ENCODE results near the gene PHLDB3.
"Not testable (repeated sequence)": the region's sequence is repeated elsewhere in the genome, so short reads cannot be mapped to it uniquely, and the experiment has no call there.

Gene PHLDB3

DNA sequence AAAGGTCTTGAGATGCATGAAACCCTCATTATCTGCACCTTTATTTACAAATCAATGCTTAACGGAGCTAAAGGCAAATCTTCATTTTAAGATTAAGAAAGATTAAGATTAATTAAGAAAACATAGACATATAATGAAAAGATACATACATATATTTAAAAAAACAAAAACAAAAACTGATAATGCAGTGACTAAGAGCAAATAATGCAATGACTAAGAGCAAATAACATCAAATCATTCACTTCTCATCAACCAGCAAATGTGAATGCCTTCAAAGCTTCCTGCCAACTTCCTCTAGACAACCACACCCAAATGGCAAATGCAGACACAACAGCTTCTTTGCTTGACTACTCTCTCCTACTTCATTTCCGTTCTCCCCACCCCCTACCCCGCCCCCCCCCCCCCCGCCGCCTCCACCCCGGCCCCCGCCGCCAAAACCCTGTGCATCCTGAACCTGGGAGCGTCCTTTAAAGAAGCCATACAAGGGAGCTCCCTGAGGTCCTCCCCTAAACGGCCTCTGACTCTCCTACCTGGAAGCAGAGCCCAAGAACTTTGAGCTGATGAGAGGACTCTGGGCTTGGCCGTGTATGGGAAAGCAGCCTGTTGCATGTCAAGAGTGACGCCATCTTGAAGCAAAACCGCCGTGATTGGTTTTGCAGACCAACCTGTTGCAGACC is 65.4 kb downstream of the PHLDB3 start:
- DNase-seq, result no peak

DNA sequence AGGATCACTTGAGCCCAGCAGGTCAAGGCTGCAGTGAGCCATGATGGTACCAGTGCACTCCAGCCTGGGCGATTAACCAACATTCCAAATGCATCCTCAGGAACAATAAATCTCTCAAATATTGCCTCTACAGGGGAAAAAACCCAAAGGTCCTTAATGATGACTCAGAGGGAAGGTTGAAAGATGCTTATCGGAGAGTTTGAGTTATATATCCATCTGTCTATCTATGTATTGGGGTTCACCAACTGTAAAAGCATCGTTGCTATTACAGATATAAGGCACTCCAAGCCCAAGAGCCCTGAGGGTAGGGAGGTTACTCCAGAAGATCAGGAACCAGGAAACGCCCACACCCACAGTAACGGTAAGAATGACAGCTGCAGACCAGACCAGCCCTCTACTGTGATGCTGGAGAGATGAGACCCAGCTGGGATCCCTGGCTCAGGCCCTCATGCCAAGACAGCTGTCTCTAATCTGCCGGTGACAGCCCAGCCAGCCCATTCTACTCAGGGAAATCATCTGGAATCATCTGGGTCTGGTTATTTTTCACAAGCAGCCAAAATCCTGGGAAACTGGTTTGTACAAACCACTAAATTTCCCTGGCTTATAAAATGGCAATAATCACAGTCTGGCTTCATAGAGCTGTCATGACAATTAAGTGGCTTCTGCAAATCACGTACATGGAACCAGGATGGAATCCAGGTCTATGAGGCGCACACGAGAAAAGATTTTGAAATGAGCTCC is 66.1 kb downstream of the PHLDB3 start:
- DNase-seq, result no peak

DNA sequence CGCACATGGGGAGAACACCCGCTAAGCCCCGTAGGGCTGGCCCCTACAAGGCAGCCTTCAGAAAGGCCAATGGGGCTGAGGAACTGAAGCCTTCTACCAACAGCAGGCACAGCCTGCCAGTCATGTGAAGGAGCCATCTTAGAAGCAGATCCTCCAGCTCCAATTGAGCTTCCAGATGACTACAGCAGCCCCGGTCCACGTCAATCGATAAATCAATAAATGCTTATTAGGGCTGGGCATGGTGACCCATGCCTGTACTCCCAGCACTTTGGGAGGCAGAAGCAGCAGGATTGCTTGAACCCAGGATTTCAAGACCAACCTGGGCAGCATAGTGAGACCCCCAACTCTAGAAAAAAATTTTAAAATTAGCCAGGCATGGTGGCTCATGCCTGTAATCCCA is 66.8 kb downstream of the PHLDB3 start:
- DNase-seq, result no peak

DNA sequence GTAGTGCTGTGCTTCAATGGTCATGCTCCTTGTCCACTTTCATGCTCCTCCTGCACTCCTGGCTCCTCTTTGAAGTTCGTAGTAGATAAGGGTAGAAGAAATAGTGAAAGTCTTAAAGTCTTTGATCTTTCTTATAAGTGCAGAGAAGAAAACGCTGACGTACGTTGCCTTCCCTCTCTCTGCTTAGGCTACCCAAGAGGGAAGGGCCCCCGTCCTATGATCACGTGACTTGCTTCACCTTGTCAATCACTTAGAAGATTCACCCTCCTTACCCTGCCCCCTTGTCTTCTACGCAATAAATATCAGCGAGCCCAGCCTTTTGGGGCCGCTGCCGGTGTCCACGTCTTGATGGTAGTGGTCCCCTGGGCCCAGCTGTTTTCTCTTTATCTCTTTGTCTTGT is 67.3 kb downstream of the PHLDB3 start:
- not testable (repeated sequence) for DNase-seq

DNA sequence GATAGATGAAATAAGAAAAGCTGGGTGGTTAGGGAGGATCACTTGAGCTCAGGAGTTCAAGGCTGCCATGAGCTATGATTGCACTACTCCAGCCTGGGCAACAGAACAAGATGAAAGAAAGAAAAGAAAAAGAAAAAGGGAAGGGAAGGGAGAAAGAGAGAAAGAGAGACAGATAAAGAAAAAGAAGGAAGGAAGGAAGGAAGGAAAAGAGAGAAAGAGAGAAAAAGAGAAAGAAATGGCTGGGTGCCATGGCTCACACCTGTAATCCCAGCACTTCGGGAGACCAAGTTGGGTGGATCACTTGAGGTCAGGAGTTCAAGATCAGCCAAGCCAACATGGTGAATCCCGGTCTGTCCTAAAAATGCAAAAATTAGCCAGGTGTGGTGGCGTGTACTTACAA is 68.8 kb downstream of the PHLDB3 start:
- DNase-seq, result no peak

DNA sequence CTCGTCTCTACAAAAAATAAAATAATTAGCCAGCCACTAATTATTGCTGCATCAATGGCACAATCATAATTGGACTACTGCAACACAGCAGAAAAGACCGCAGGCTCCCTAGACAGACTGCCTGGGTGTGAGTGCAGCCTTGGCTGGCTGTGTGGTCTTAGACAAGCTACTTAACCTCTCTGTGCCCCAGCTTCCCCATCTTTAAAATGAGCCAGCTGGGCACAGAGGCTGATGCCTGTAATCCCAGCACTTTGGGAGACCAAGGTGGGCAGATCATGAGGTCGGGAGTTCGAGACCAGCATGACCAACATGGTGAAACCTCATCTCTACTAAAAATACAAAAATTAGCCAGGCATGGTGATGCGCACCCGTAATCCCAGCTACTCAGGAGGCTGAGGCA is 70.9 kb downstream of the PHLDB3 start:
- DNase-seq, result no peak

DNA sequence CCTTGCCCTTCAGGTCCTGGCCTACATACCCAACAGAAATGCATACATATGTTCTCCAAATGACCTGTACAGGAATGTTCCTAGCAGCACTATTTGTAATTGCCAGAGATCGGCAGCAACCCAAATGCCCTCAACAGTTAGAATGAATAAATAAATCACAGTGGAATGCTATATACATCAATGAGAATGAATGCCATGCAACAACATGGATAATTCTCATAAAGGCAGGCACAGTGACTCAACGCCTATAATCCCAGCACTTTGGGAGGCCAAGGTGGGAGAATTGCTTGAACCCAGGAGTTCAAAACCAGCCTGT is 71.2 kb downstream of the PHLDB3 start:
- DNase-seq, result no peak

DNA sequence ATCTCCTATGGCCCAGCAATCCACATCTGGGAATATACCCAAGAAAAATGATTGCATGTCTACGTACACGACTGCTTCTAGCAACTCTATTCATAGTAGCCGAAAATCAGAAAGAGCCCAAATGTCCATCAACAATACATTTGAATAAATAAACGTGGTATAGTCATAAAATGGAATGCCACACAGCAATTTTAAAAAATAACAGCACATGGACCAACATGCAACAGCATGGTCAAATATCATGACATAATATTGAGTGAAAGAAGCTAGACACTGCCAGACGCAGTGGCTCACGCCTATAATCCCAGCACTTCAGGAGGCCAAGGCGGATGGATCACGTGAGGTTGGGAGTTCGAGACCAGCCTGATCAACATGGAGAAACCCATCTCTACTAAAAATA is 73.6 kb downstream of the PHLDB3 start:
- DNase-seq, result no peak

DNA sequence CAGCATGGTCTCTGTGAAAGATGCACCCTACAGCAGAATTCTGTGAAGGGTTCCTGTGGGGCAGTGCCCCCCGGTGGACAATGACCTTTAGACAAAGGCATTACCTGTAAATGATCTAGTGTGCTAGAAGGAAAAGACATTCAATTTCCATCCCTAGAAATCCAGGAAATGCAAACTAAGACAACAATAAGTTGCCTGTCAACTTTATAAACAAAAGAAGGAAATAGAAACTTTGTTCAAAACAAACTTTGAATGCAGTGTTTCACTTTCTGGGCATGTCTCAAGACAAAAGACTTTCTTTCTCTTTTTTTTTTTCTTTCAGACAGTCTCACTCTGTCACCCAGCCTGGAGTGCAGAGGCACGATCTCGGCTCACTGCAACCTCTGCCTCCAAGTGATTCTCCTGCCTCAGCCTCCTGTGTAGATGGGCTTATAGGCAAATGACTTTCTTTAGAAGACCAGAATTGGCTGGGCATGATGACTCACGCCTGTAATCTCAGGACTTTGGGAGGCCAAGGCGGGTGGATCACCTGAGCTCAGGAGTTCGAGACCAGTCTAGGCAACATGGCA is 74.3 kb downstream of the PHLDB3 start:
- no peak for DNase-seq

DNA sequence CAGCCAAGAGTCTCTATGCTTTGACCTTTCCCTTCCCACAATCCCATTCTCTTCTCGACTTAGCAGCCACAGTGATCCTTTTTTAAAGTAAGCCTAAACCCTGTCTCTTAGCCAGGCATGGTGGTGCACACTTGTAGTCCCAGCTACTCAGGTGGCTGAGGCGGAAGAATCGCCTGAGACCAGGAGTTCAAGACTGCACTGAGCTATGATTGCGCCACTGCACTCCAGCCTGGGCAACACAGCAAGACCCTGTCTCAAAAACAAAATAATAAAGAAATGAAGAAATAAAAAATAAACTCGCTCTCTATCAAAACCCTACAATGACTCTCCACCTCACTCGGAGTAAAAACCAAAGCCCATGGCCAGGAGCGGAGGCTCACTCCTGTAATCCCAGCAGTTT is 75.2 kb downstream of the PHLDB3 start:
- no peak for DNase-seq

DNA sequence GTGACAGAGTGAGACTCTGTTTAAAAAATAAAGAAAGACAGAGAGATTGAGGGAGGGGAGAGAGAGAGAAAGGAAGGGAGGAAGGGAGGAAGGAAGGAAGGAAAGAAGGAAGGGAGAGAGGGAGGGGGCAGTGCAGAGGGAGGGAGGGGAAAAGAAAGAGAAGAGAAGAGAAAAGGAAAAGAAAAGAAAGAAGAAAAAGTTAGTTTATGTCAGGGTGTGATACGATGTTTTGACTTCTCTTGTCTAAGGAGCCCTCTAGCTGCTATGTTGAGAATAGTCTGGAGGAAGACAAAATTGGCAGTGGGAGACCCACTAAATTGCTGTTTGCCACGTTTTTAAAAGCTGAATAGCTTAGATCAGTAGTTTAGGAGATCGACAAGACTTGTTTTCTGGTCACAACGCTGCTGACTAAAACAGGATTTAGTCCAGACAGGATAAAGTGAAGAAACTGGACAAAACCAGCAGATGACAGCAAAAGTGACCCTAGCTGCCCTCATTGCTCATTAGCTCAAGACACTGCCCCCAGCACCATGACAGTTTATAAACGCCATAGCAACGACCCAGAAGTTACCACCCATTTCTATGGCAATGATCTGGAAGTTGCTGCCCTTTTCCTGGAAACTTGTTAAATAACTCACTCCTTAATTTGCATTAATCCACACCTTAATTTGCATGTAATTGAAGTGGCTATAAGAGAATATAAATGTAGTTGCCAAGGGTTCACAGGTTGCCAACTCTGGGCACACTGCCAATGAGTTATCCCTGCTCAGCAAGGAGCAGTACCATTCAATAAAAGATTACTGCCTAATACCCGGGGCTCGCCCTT is 78.8 kb downstream of the PHLDB3 start:
- no peak for DNase-seq
